Measurements from ENCODE around the gene FMO5.
"Not testable (repeated sequence)": the region's sequence is repeated elsewhere in the genome, so short reads cannot be mapped to it uniquely, and the experiment has no call there.

Gene FMO5

DNA sequence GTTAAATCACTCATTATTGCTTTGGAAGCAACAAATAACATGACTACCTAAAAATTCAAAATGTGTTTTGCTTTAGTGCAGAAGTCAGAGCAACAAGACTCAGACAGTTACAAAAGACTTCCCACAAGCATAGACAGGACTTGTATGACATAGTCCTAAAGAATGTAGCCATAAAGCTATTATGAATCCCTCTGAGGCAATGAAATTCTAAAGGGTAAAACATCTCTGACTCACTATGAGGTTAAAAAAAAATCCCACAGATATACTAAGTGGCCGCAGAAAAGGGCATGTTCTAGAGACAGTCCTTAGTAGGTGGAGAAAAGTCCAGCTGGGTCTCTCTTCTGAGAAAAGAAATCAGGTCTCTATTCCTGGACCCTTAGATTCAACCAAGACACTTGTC is 57.8 kb downstream of the FMO5 start:
- DNase-seq (no peak), ATAC-seq (replicated peaks) (no peak)
- Mint-ChIP-seq H3K4me1 (peaks cover 14 to 20% of the 10 kb centered on the region in 2 donors), H3K27me3 (no peaks in the 10 kb centered on the region), H3K27ac (no peak overlapping the region), H3K9me3 (no peaks in the 10 kb centered on the region), H3K4me3 (no peak overlapping the region), H3K36me3 (peaks cover 13 to 25% of the 10 kb centered on the region in 2 donors)

DNA sequence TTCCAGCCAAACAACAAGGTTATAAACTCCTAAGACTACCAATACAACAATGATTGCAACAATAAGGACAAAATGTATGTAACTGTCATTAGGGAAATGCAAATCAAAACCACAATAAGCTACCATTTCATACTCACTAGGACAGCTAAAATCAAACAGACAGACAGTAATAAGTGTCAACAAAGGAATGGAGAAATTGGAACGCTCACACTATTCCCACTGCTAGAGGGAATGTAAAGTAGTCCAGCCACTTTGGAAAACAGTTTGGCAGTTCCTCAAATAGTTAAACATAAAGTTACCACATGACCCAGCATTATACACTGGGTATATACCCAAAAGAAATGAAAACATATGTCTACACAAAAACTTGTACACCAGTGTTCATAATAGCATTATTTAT is 62.1 kb downstream of the FMO5 start:
- Mint-ChIP-seq H3K27ac (no peak overlapping the region), H3K36me3 (peaks cover 33 to 55% of the 10 kb centered on the region in 2 donors), H3K9me3 (no peaks in the 10 kb centered on the region), H3K27me3 (no peaks in the 10 kb centered on the region), H3K4me1 (no peaks in the 10 kb centered on the region), H3K4me3 (no peak overlapping the region)
- DNase-seq (no peak), ATAC-seq (replicated peaks) (no peak)

DNA sequence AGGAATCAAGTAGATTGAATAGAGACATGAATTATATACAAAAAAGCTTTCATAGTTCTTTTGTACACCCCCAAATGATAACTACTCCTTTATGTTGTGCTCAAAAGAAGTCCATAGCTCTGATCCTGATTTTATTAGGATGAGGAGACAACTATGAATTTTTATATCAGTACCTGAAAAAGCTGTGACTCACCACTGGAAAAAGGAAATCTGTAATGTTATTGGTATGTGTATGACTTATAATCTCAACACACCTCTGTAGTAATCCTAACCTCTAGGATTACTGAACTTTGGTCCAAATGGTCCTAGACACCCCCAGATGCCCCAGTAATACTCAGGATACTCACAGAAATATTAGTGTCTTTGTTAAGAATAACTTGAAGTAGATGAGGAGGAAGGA is 63.0 kb downstream of the FMO5 start:
- no peaks in the 10 kb centered on the region for H3K27me3 Mint-ChIP-seq
- no peak for ATAC-seq (replicated peaks)
- no peaks in the 10 kb centered on the region for H3K4me1 Mint-ChIP-seq
- H3K9me3 Mint-ChIP-seq, result no peaks in the 10 kb centered on the region
- H3K4me3 Mint-ChIP-seq, result no peak overlapping the region
- no peak for DNase-seq
- peaks cover 40 to 63% of the 10 kb centered on the region in 2 donors for H3K36me3 Mint-ChIP-seq
- no peak overlapping the region for H3K27ac Mint-ChIP-seq

DNA sequence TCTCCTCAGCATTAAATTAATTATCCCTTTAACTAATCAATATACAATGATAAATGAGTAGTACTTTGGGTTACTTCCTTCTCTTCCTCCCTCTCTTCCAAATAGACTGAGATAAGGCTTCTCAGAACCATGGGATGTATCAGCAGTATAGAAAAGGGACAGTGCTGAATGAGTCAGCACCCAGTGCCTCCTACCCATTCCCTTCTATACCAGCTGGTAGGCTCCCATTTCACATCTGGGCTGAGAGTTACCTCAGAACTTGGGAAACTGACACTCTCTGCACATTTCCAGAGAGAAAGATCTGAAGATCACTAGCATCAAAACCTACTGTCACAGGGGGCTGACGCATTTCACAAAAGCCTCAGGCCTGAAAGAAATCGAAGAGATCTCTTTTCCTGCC is 68.0 kb downstream of the FMO5 start:
- H3K9me3 Mint-ChIP-seq; H3K4me3 Mint-ChIP-seq; H3K27ac Mint-ChIP-seq; H3K27me3 Mint-ChIP-seq; DNase-seq; ATAC-seq (replicated peaks); H3K4me1 Mint-ChIP-seq: not testable (repeated sequence)
- peaks cover 43 to 66% of the 10 kb centered on the region in 2 donors for H3K36me3 Mint-ChIP-seq

DNA sequence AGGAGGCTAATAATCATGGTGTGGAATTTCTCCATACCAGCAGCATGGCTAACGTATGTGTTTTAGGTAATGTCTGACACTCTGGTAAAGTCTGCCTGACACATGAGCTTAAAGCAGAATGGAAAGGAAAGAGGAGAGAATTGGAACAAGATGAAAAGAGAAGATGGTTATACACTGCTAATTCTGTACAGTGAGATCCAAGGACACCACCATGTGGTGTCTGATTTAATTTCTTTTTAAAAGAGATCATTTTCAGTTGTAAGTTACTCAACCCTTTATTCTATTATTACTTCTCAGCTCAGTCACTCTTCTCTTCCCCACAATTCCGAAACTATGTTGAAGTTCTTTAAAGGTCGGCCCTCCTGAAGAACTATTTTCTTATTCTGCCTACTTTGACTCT is 68.5 kb downstream of the FMO5 start:
- no peak for ATAC-seq (replicated peaks)

DNA sequence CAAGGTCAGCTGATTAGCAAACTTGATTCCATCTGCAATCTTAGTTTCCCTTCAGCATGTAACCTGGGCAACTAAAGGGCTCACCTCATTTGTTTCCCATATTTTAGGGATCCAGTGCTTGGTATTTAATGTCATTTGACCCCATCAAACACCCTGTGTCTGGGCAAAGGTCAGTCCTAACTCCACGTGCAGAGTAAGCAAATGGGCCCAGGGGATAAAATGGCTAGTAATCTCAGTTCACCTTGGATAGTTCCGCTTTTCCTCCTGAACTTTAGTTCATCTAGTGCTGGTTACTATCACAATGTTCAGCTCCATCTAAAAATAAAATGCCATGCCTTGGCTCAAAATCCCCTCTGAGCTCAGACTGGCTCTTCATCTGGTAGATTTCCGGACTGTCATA is 72.4 kb downstream of the FMO5 start:
- Mint-ChIP-seq H3K27me3 (no peaks in the 10 kb centered on the region), H3K36me3 (peaks cover 24 to 40% of the 10 kb centered on the region in 2 donors), H3K9me3 (no peaks in the 10 kb centered on the region), H3K4me1 (no peaks in the 10 kb centered on the region), H3K27ac (no peak overlapping the region), H3K4me3 (no peak overlapping the region)
- ATAC-seq (replicated peaks) (no peak), DNase-seq (no peak)

More for the DNA sequence above, 68.5 kb downstream of the FMO5 start:
- DNase-seq, result no peak
- Mint-ChIP-seq H3K27ac (no peak overlapping the region), H3K4me1 (no peaks in the 10 kb centered on the region), H3K4me3 (no peak overlapping the region), H3K36me3 (peaks cover 45 to 68% of the 10 kb centered on the region in 2 donors), H3K27me3 (no peaks in the 10 kb centered on the region), H3K9me3 (no peaks in the 10 kb centered on the region)

DNA sequence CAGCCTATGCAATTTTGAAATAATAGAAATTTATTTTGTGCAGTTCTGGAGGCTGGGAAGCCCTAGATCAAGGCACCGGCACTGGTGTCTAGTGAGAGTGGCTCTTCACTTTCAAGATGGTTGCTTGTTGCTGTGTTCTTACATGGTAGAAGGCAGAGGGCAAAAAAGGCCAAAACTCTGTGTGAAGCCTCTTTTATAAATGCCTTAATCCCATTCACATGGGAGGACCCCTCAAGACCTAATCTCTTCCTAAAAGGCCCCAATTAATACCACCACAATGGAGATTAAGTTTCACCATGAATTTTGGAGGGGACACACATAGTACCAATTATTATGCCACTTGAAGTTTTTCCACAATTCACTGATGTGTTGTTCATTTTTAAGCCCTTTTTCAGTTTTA is 73.9 kb downstream of the FMO5 start:
- DNase-seq (no peak), ATAC-seq (replicated peaks) (no peak)
- Mint-ChIP-seq H3K36me3 (peaks cover 12 to 35% of the 10 kb centered on the region in 2 donors), H3K9me3 (no peaks in the 10 kb centered on the region), H3K4me3 (no peak overlapping the region), H3K27ac (no peak overlapping the region), H3K27me3 (no peaks in the 10 kb centered on the region), H3K4me1 (no peaks in the 10 kb centered on the region)

DNA sequence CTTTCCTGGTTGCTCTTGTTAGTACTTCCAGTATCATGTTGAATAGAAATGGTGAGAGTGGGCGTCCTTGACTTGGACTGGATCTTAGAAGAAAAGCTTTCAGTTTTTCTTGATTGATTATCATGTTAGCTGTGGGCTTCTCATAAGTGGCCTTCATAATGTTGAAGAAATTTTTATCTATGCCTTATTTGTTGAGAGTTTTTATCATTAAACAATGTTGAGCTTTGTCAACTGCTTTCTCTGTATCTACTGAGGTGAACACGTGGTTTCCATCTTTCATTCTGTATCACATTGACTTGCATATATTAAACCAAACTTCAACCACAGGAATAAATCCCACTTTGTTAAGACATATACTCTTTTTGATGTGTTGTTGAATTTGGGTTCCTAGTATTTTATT is 82.3 kb downstream of the FMO5 start:
- Mint-ChIP-seq H3K4me3 (no peak overlapping the region), H3K27ac (no peak overlapping the region), H3K36me3 (peaks cover 0 to 11% of the 10 kb centered on the region in 2 donors), H3K4me1 (no peaks in the 10 kb centered on the region), H3K27me3 (peaks cover 20 to 30% of the 10 kb centered on the region in 2 donors), H3K9me3 (no peaks in the 10 kb centered on the region)
- no peak for DNase-seq
- ATAC-seq (replicated peaks), result no peak

Measured in stimulated activated naive B cell treated with anti-CD40 and anti-IgM and Interleukin-4, amounts not matched to agents 10 μg/mL and 1 μg/mL and 100 μg/mL, for 72 hours (primary cell).